Thyroid gland (tissue), 4 donors: Measurements from ENCODE around the gene EBF3. TPM values are rescaled to one million over a fixed set of nuclear protein-coding genes. Genes with fewer than 3 reads are reported as not detected.

ENCODE experiments used
- DNase-seq, 2 donors: peaks; one replicate each; pipeline ENCODE4 v3.0.0-alpha.2; 2019
- H3K27ac ChIP-seq, 3 donors: fragments of 200-600 bp; sonication (generic); 1 replicate in 2 of 3; 2 replicates in 1 of 3; pipeline ENCODE4 v1.5.1; 2016 to 2019; ENCODE audit warnings: mild to moderate bottlenecking in 1 of 3, moderate library complexity in 1 of 3
- H3K27me3 ChIP-seq: fragments of 200-600 bp; sonication (generic); one replicate; pipeline ENCODE4 v1.5.1; 2019
- H3K36me3 ChIP-seq, 2 donors: fragments of 200-600 bp; sonication (generic); one replicate each; pipeline ENCODE4 v1.5.1; 2016 to 2019
- H3K4me1 ChIP-seq, 2 donors: fragments of 200-600 bp; sonication (generic); one replicate each; pipeline ENCODE4 v1.5.1; 2017 to 2019
- H3K4me3 ChIP-seq, 3 donors: fragments of 200-600 bp; sonication (generic); replicated peaks in 1 of 3; 1 replicate in 2 of 3; 2 replicates in 1 of 3; pipeline ENCODE4 v1.5.1; 2016; ENCODE audit warnings: mild to moderate bottlenecking in 1 of 3
- H3K9me3 ChIP-seq: fragments of 200-600 bp; sonication (generic); one replicate; pipeline ENCODE4 v1.5.1; 2017
- CTCF ChIP-seq, 6 experiments: fragments of 200-600 bp in 3 of 6; fragments of 450-650 bp in 3 of 6; sonication (generic) in 3 of 6; IDR thresholded peaks; one replicate each; pipeline ENCODE4 v1.5.1; 2016 to 2019; ENCODE audit warnings: antibody characterized with exemption in 6 of 6, mild to moderate bottlenecking in 2 of 6, inconsistent platforms in 1 of 6, moderate library complexity in 1 of 6
- POLR2A ChIP-seq, 2 donors: fragments of 450-650 bp; IDR thresholded peaks; one replicate each; pipeline ENCODE4 v1.6.1; 2017; ENCODE audit warnings: antibody characterized with exemption in 2 of 2, mild to moderate bottlenecking in 2 of 2, moderate library complexity in 1 of 2
- WGBS, 2 donors: methylation state at CpG; one replicate each; pipeline ENCODE4 v1.1.5; 2017; 5-methylcytosine and 5-hydroxymethylcytosine counted together
- intact Hi-C: fragments of 100-400 bp; cut with DNase I; formaldehyde crosslinking; loops from one replicate; pipeline ENCODE4 v1.15.1; 2023
- total RNA-seq, 4 donors: library from RNA; depleted of rRNA; stranded (reverse); fragments of >200 nt; gene quantifications; one replicate each; pipeline ENCODE4 v1.2.3, GENCODE V29; 2016

Gene EBF3
- total RNA-seq, 4 donors from 2014 or later: 6.8 to 12.5 (median 8.8) TPM

GRCh38 chr10:129831150-129831549 lies 132.9 kb downstream of the EBF3 start:
- TF ChIP-seq CTCF (IDR thresholded peaks at IDR 0.05) (no peak), POLR2A (IDR thresholded peaks at IDR 0.05) (no peak)

GRCh38 chr10:129825826-129826225 lies 138.2 kb downstream of the EBF3 start:
- H3K27me3 ChIP-seq: no peaks in the 10 kb centered on the region
- no peak overlapping the region for H3K4me3 ChIP-seq
- no peaks in the 10 kb centered on the region for H3K36me3 ChIP-seq
- no peaks in the 10 kb centered on the region for H3K4me1 ChIP-seq
- intact Hi-C loops: no loop called here
- H3K9me3 ChIP-seq: no peaks in the 10 kb centered on the region
- TF ChIP-seq CTCF (IDR thresholded peaks at IDR 0.05): no peak
- no peak for TF ChIP-seq POLR2A (IDR thresholded peaks at IDR 0.05)
- no peak for DNase-seq
- WGBS, 2 donors: 92 to 96% methylated on average over 2 to 3 of the region's 3 CpGs
- no peak overlapping the region for H3K27ac ChIP-seq

More at GRCh38 chr10:129831150-129831549, 132.9 kb downstream of the EBF3 start:
- 96 to 98% methylated on average over 7 to 8 of the region's 8 CpGs for WGBS, 2 donors
- intact Hi-C loops: no loop called here
- Histone ChIP-seq H3K36me3 (no peaks in the 10 kb centered on the region), H3K9me3 (no peaks in the 10 kb centered on the region), H3K27ac (no peak overlapping the region), H3K4me3 (no peak overlapping the region), H3K4me1 (no peaks in the 10 kb centered on the region), H3K27me3 (no peaks in the 10 kb centered on the region)
- no peak for DNase-seq

- Histone ChIP-seq H3K9me3 (no peaks in the 10 kb centered on the region), H3K27me3 (no peaks in the 10 kb centered on the region), H3K27ac (no peak overlapping the region), H3K36me3 (no peaks in the 10 kb centered on the region), H3K4me3 (no peak overlapping the region), H3K4me1 (no peaks in the 10 kb centered on the region)
- intact Hi-C loops: no loop called here
- DNase-seq: no peak
- TF ChIP-seq CTCF (IDR thresholded peaks at IDR 0.05) (no peak), POLR2A (IDR thresholded peaks at IDR 0.05) (no peak)
- WGBS, 2 donors: 93 to 96% methylated on average over 5 of the region's 5 CpGs
These were observed 138.9 kb downstream of the EBF3 start for GRCh38 chr10:129825221-129825620.

- 93 to 96% methylated on average over 3 of the region's 3 CpGs for WGBS, 2 donors
- intact Hi-C loops: no loop called here
- TF ChIP-seq CTCF (IDR thresholded peaks at IDR 0.05) (no peak), POLR2A (IDR thresholded peaks at IDR 0.05) (no peak)
- no peaks in the 10 kb centered on the region for H3K27me3 ChIP-seq
- H3K9me3 ChIP-seq: no peaks in the 10 kb centered on the region
- H3K4me3 ChIP-seq: no peak overlapping the region
- no peaks in the 10 kb centered on the region for H3K4me1 ChIP-seq
- no peak overlapping the region for H3K27ac ChIP-seq
- H3K36me3 ChIP-seq: no peaks in the 10 kb centered on the region
- no peak for DNase-seq
These were observed 143.6 kb downstream of the EBF3 start for GRCh38 chr10:129820451-129820850.

GRCh38 chr10:129816656-129817045 lies 147.4 kb downstream of the EBF3 start:
- Histone ChIP-seq H3K27ac (no peak overlapping the region), H3K36me3 (no peaks in the 10 kb centered on the region), H3K4me1 (no peaks in the 10 kb centered on the region), H3K4me3 (no peak overlapping the region), H3K9me3 (no peaks in the 10 kb centered on the region), H3K27me3 (no peaks in the 10 kb centered on the region)
- WGBS, 2 donors: 85 to 96% methylated on average over 7 to 8 of the region's 8 CpGs
- intact Hi-C loops: no loop called here
- TF ChIP-seq POLR2A (IDR thresholded peaks at IDR 0.05) (no peak), CTCF (IDR thresholded peaks at IDR 0.05) (no peak)
- DNase-seq: no peak
